Liver (tissue), 3 donors: ENCODE results near the gene F7.

Experiments
- EGR1 ChIP-seq, 2 donors: IDR thresholded peaks; 2 replicates each; pipeline ENCODE4 v1.6.1; 2016 to 2018; ENCODE audit warnings: antibody characterized with exemption in 2 of 2, low read depth in 2 of 2
- GABPA ChIP-seq, 2 donors: IDR thresholded peaks in 1 of 2; conservative IDR thresholded peaks in 1 of 2; 2 replicates each; pipeline ENCODE4 v1.6.1; 2016; ENCODE audit warnings: antibody characterized with exemption in 2 of 2, mild to moderate bottlenecking in 1 of 2, moderate library complexity in 1 of 2
- HNF4G ChIP-seq: IDR thresholded peaks from 2 replicates; pipeline ENCODE4 v1.6.1; 2016; ENCODE audit warnings: antibody characterized with exemption
- JUND ChIP-seq, 2 donors: IDR thresholded peaks; 2 replicates each; pipeline ENCODE4 v1.6.1; 2016; ENCODE audit warnings: antibody characterized with exemption in 2 of 2
- MAX ChIP-seq: IDR thresholded peaks from 2 replicates; pipeline ENCODE4 v1.6.1; 2016; ENCODE audit warnings: antibody characterized with exemption
- NR2F2 ChIP-seq: IDR thresholded peaks from 2 replicates; pipeline ENCODE4 v1.6.1; 2016; ENCODE audit warnings: antibody characterized with exemption
- RAD21 ChIP-seq, 2 donors: IDR thresholded peaks; 2 replicates each; pipeline ENCODE4 v1.6.1; 2016; ENCODE audit warnings: antibody characterized with exemption in 2 of 2, mild to moderate bottlenecking in 2 of 2
- SP1 ChIP-seq: IDR thresholded peaks from 2 replicates; pipeline ENCODE4 v1.6.1; 2018; ENCODE audit warnings: antibody characterized with exemption, mild to moderate bottlenecking
- TAF1 ChIP-seq: conservative IDR thresholded peaks from 2 replicates; pipeline ENCODE4 v1.6.1; 2016; ENCODE audit warnings: antibody characterized with exemption, mild to moderate bottlenecking
- YY1 ChIP-seq: IDR thresholded peaks from 2 replicates; pipeline ENCODE4 v1.6.1; 2016; ENCODE audit warnings: antibody characterized with exemption, mild to moderate bottlenecking
- ZBTB33 ChIP-seq: IDR thresholded peaks from 2 replicates; pipeline ENCODE4 v1.6.1; 2016; ENCODE audit warnings: antibody characterized with exemption
- TF ChIP-seq, protein P1 (sequence below): fragments of 150-350 bp; IDR thresholded peaks from 2 replicates; pipeline ENCODE4 v1.5.1; 2017; ENCODE audit warnings: improper control_type of control experiment, low read depth, low read length; ENCODE audit not compliant: missing input control
- TF ChIP-seq, protein P2 (sequence below): IDR thresholded peaks from 2 replicates; pipeline ENCODE4 v1.6.1; 2016; ENCODE audit warnings: antibody characterized with exemption, mild to moderate bottlenecking
- donor health status: healthy.
- donor health status: healthy.

DNA sequence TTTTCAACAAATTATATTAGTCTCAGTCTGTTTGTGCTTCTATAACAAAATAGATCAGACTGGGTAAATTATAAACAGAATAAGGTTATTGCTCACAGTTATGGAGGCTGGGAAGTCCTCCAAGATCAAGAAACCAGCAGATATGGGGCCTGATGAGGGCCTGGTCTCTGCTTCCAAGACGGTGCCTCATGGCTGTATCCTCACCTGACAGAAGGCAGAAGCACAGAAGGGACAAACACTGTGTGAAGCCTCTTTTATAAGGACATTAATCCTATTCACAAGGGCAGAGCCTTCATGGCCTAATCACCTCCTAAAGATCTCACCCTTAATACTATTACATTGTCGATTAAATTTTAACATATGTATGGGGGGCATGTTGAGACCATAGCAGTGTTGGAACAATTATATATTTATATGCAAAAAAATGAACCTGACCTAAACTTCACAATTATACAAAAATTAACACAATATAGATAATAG lies 29.7 kb downstream of the F7 start:
- TF ChIP-seq, protein P1, sequence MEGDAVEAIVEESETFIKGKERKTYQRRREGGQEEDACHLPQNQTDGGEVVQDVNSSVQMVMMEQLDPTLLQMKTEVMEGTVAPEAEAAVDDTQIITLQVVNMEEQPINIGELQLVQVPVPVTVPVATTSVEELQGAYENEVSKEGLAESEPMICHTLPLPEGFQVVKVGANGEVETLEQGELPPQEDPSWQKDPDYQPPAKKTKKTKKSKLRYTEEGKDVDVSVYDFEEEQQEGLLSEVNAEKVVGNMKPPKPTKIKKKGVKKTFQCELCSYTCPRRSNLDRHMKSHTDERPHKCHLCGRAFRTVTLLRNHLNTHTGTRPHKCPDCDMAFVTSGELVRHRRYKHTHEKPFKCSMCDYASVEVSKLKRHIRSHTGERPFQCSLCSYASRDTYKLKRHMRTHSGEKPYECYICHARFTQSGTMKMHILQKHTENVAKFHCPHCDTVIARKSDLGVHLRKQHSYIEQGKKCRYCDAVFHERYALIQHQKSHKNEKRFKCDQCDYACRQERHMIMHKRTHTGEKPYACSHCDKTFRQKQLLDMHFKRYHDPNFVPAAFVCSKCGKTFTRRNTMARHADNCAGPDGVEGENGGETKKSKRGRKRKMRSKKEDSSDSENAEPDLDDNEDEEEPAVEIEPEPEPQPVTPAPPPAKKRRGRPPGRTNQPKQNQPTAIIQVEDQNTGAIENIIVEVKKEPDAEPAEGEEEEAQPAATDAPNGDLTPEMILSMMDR = no peak
- TF ChIP-seq GABPA (IDR thresholded peaks at IDR 0.05 in 1 of 2, conservative IDR thresholded peaks at IDR 0.05 in 1 of 2) (no peak), ZBTB33 (no peak), JUND (IDR thresholded peaks at IDR 0.05) (no peak), MAX (no peak), NR2F2 (no peak), SP1 (no peak), TAF1 (no peak), RAD21 (IDR thresholded peaks at IDR 0.05) (no peak), EGR1 (IDR thresholded peaks at IDR 0.05; ENCODE audit: low read depth in 2 of 2) (no peak), HNF4G (no peak), YY1 (no peak)
- TF ChIP-seq, protein P2, sequence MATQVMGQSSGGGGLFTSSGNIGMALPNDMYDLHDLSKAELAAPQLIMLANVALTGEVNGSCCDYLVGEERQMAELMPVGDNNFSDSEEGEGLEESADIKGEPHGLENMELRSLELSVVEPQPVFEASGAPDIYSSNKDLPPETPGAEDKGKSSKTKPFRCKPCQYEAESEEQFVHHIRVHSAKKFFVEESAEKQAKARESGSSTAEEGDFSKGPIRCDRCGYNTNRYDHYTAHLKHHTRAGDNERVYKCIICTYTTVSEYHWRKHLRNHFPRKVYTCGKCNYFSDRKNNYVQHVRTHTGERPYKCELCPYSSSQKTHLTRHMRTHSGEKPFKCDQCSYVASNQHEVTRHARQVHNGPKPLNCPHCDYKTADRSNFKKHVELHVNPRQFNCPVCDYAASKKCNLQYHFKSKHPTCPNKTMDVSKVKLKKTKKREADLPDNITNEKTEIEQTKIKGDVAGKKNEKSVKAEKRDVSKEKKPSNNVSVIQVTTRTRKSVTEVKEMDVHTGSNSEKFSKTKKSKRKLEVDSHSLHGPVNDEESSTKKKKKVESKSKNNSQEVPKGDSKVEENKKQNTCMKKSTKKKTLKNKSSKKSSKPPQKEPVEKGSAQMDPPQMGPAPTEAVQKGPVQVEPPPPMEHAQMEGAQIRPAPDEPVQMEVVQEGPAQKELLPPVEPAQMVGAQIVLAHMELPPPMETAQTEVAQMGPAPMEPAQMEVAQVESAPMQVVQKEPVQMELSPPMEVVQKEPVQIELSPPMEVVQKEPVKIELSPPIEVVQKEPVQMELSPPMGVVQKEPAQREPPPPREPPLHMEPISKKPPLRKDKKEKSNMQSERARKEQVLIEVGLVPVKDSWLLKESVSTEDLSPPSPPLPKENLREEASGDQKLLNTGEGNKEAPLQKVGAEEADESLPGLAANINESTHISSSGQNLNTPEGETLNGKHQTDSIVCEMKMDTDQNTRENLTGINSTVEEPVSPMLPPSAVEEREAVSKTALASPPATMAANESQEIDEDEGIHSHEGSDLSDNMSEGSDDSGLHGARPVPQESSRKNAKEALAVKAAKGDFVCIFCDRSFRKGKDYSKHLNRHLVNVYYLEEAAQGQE = no peak
